Nephron progenitor cell (in vitro differentiated cells): ENCODE measurements around the gene RPS15.
"Not testable (repeated sequence)": the region's sequence is repeated elsewhere in the genome, so short reads cannot be mapped to it uniquely, and the experiment has no call there.

ENCODE experiments used
- DNase-seq: peaks from one replicate; pipeline ENCODE4 v3.0.0; 2021
- H3K27ac Mint-ChIP-seq: 2 replicates; pipeline ENCODE4 v1.8.0; 2021; ENCODE audit warnings: mild to moderate bottlenecking, moderate library complexity, mixed read lengths
- H3K27me3 Mint-ChIP-seq: 2 replicates; pipeline ENCODE4 v1.8.0; 2021; ENCODE audit warnings: mild to moderate bottlenecking, low read depth, mixed read lengths; ENCODE audit not compliant: poor library complexity
- H3K36me3 Mint-ChIP-seq: 2 replicates; pipeline ENCODE4 v1.8.0; 2021; ENCODE audit warnings: low read depth, mixed read lengths
- H3K4me1 Mint-ChIP-seq: 2 replicates; pipeline ENCODE4 v1.8.0; 2021; ENCODE audit warnings: mixed read lengths
- H3K4me3 Mint-ChIP-seq: 2 replicates; pipeline ENCODE4 v1.8.0; 2021; ENCODE audit warnings: mild to moderate bottlenecking, moderate library complexity, mixed read lengths
- H3K9me3 Mint-ChIP-seq: 2 replicates; pipeline ENCODE4 v1.8.0; 2021; ENCODE audit warnings: mild to moderate bottlenecking, moderate library complexity, mixed read lengths
- CTCF ChIP-seq: fragments of 200-600 bp; sonication (generic); IDR thresholded peaks from 2 replicates; pipeline ENCODE4 v1.5.0; 2021; ENCODE audit warnings: antibody characterized with exemption

RPS15 gene

GRCh38 chr19:1418496-1418775, 19.8 kb upstream of the RPS15 start:
- no peak overlapping the region for H3K27ac Mint-ChIP-seq
- no peak overlapping the region for H3K4me3 Mint-ChIP-seq
- H3K27me3 Mint-ChIP-seq: no peaks in the 10 kb centered on the region
- DNase-seq: no peak
- no peak for TF ChIP-seq CTCF
- peaks cover 32% of the 10 kb centered on the region for H3K36me3 Mint-ChIP-seq
- no peaks in the 10 kb centered on the region for H3K9me3 Mint-ChIP-seq
- peaks cover 75% of the 10 kb centered on the region for H3K4me1 Mint-ChIP-seq

- H3K4me3 Mint-ChIP-seq: no peak overlapping the region
- H3K9me3 Mint-ChIP-seq: no peaks in the 10 kb centered on the region
- peaks cover 31% of the 10 kb centered on the region for H3K36me3 Mint-ChIP-seq
- peaks cover 79% of the 10 kb centered on the region for H3K4me1 Mint-ChIP-seq
- no peaks in the 10 kb centered on the region for H3K27me3 Mint-ChIP-seq
- H3K27ac Mint-ChIP-seq: peak overlapping the region; percentile 23
- TF ChIP-seq CTCF: no peak
- DNase-seq: no peak
These were observed 19.1 kb upstream of the RPS15 start for GRCh38 chr19:1418951-1419738.

- H3K4me1 Mint-ChIP-seq: peaks cover 85% of the 10 kb centered on the region
- not testable (repeated sequence) for H3K4me3 Mint-ChIP-seq, DNase-seq, H3K27me3 Mint-ChIP-seq, H3K27ac Mint-ChIP-seq, H3K9me3 Mint-ChIP-seq
- peaks cover 31% of the 10 kb centered on the region for H3K36me3 Mint-ChIP-seq
These were observed 18.1 kb upstream of the RPS15 start for GRCh38 chr19:1420085-1420484.

- H3K4me1 Mint-ChIP-seq: peaks cover 85% of the 10 kb centered on the region
These were observed 17.6 kb upstream of the RPS15 start for GRCh38 chr19:1420590-1420989.

DNA sequence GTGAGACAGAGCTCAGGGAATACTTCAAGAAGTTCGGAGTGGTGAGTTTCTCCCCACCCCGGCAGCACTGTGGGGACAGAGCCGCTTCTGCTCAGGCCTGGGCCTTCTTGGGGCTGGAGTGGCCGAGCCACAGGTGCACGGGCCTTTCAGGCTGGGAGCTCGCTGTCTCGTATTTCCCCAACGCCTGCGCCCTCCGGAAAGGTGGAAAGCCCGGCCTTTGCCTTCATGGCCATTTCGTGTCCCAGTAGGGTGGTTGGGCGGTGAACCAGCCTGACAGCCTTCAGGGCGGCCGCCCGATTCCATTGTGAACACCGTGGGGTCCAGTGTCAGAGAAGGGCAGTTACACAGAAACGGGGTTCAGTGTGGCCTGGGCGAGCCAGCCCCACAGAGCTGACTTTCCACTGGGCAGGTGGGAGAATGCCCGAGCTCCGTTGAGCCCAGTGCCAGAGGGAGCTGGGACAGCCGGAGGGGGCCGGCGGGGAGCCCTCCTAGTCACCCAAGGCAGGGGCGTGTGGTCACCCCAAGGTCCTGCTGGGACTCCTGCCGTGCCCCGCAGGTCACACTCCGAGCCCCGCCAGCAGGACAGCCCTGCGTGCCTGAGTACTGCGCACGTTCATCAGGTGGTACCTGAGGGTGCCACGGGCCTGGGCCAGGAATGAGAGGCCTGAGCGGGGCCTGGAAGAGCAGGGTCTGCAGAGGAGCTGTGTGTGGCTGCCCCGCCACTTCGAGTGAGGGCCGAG, 16.8 kb upstream of the RPS15 start:
- Mint-ChIP-seq H3K4me1 (peaks cover 85% of the 10 kb centered on the region), H3K27ac (peak overlapping the region; percentile 94)

More at GRCh38 chr19:1420590-1420989, 17.6 kb upstream of the RPS15 start:
- H3K4me3 Mint-ChIP-seq: peak overlapping the region; percentile 54
- H3K27me3 Mint-ChIP-seq: no peaks in the 10 kb centered on the region
- DNase-seq: no peak
- peak overlapping the region; percentile 94 for H3K27ac Mint-ChIP-seq
- peaks cover 31% of the 10 kb centered on the region for H3K36me3 Mint-ChIP-seq
- H3K9me3 Mint-ChIP-seq: no peaks in the 10 kb centered on the region
- no peak for TF ChIP-seq CTCF

GRCh38 chr19:1421958-1422305, 16.3 kb upstream of the RPS15 start:
- peak overlapping the region; percentile 60 for H3K4me3 Mint-ChIP-seq
- TF ChIP-seq CTCF: no peak
- peaks cover 35% of the 10 kb centered on the region for H3K36me3 Mint-ChIP-seq
- peaks cover 85% of the 10 kb centered on the region for H3K4me1 Mint-ChIP-seq
- H3K9me3 Mint-ChIP-seq: no peaks in the 10 kb centered on the region
- peak overlapping the region; percentile 97 for H3K27ac Mint-ChIP-seq
- no peaks in the 10 kb centered on the region for H3K27me3 Mint-ChIP-seq
- DNase-seq: no peak

More for the DNA sequence above, 16.8 kb upstream of the RPS15 start:
- Mint-ChIP-seq H3K9me3 (no peaks in the 10 kb centered on the region), H3K4me3 (peak overlapping the region; percentile 54), H3K36me3 (peaks cover 35% of the 10 kb centered on the region), H3K27me3 (no peaks in the 10 kb centered on the region)
- DNase-seq: no peak
- no peak for TF ChIP-seq CTCF
